GM23338 (cell line): ENCODE data around the gene KIAA1755.

Experiments
- CREB1 ChIP-seq: fragments of 250-450 bp; sonication (Bioruptor Pico); IDR thresholded peaks from 2 replicates; pipeline ENCODE4 v1.5.0; 2020; ENCODE audit warnings: low read depth, mild to moderate bottlenecking, moderate library complexity
- EZH2 ChIP-seq: fragments of 200-600 bp; sonication (generic); IDR thresholded peaks from one replicate; pipeline ENCODE4 v1.8.0; 2017; ENCODE audit warnings: antibody characterized with exemption, mild to moderate bottlenecking, low read depth; ENCODE audit not compliant: unreplicated experiment
- EZH2phosphoT487 ChIP-seq: fragments of 200-600 bp; sonication (generic); IDR thresholded peaks from one replicate; pipeline ENCODE4 v1.8.1; 2018; ENCODE audit warnings: antibody characterized with exemption; ENCODE audit not compliant: unreplicated experiment
- JUNB ChIP-seq: IDR thresholded peaks from one replicate; pipeline ENCODE4 v1.6.1; 2016; ENCODE audit warnings: antibody characterized with exemption; ENCODE audit not compliant: unreplicated experiment
- POLR2AphosphoS5 ChIP-seq: IDR thresholded peaks from 2 replicates; pipeline ENCODE4 v1.6.1; 2016; ENCODE audit warnings: antibody characterized with exemption, low read depth
- STAT1 ChIP-seq: IDR thresholded peaks from one replicate; pipeline ENCODE4 v1.6.1; 2016; ENCODE audit warnings: antibody characterized with exemption; ENCODE audit not compliant: unreplicated experiment
- ZNF114 ChIP-seq: fragments of 250-450 bp; sonication (Bioruptor Pico); IDR thresholded peaks from 2 replicates; pipeline ENCODE4 v1.5.0; 2020; ENCODE audit warnings: mild to moderate bottlenecking, moderate library complexity
- TF ChIP-seq, protein P1 (sequence below), 2 experiments: fragments of 200-600 bp in 1 of 2; sonication (generic) in 1 of 2; conservative IDR thresholded peaks; 2 replicates each; pipeline versions ENCODE4 v1.5.1 to v1.6.1; 2016 to 2017; ENCODE audit warnings: antibody characterized with exemption in 2 of 2, low read depth in 2 of 2, mild to moderate bottlenecking in 2 of 2, moderate library complexity in 1 of 2
- TF ChIP-seq, protein P2 (sequence below): IDR thresholded peaks from 2 replicates; pipeline ENCODE4 v1.6.1; 2016; ENCODE audit warnings: antibody characterized with exemption
- TF ChIP-seq, protein P3 (sequence below): IDR thresholded peaks from one replicate; pipeline ENCODE4 v1.6.1; 2018; ENCODE audit warnings: antibody characterized with exemption; ENCODE audit not compliant: unreplicated experiment

DNA sequence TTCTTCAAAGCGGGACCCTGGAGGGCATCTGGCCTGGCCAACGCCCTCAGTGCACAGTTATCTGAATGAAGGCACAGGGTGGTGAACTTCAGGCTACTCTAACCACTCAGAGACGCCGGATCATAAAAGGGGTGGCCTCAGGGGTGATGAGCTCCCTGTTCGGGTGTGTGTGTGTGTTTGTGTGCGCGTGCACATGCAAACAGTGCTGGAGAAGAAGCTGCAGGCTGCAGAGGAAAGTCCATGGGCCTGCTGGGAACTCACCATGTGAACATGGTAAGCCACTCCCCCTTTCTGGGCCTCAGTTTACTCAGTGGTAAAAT, 42.0 kb downstream of the KIAA1755 start:
- TF ChIP-seq, protein P1, sequence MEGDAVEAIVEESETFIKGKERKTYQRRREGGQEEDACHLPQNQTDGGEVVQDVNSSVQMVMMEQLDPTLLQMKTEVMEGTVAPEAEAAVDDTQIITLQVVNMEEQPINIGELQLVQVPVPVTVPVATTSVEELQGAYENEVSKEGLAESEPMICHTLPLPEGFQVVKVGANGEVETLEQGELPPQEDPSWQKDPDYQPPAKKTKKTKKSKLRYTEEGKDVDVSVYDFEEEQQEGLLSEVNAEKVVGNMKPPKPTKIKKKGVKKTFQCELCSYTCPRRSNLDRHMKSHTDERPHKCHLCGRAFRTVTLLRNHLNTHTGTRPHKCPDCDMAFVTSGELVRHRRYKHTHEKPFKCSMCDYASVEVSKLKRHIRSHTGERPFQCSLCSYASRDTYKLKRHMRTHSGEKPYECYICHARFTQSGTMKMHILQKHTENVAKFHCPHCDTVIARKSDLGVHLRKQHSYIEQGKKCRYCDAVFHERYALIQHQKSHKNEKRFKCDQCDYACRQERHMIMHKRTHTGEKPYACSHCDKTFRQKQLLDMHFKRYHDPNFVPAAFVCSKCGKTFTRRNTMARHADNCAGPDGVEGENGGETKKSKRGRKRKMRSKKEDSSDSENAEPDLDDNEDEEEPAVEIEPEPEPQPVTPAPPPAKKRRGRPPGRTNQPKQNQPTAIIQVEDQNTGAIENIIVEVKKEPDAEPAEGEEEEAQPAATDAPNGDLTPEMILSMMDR (conservative IDR thresholded peaks at IDR 0.05; ENCODE audit: low read depth in 2 of 2), result no peak
- TF ChIP-seq, protein P2, sequence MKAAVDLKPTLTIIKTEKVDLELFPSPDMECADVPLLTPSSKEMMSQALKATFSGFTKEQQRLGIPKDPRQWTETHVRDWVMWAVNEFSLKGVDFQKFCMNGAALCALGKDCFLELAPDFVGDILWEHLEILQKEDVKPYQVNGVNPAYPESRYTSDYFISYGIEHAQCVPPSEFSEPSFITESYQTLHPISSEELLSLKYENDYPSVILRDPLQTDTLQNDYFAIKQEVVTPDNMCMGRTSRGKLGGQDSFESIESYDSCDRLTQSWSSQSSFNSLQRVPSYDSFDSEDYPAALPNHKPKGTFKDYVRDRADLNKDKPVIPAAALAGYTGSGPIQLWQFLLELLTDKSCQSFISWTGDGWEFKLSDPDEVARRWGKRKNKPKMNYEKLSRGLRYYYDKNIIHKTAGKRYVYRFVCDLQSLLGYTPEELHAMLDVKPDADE, result no peak
- TF ChIP-seq EZH2 (no peak), EZH2phosphoT487 (no peak), POLR2AphosphoS5 (no peak), CREB1 (CRISPR knock-in tag) (no peak), STAT1 (no peak), JUNB (no peak), ZNF114 (CRISPR knock-in tag) (no peak)
- TF ChIP-seq, protein P3, sequence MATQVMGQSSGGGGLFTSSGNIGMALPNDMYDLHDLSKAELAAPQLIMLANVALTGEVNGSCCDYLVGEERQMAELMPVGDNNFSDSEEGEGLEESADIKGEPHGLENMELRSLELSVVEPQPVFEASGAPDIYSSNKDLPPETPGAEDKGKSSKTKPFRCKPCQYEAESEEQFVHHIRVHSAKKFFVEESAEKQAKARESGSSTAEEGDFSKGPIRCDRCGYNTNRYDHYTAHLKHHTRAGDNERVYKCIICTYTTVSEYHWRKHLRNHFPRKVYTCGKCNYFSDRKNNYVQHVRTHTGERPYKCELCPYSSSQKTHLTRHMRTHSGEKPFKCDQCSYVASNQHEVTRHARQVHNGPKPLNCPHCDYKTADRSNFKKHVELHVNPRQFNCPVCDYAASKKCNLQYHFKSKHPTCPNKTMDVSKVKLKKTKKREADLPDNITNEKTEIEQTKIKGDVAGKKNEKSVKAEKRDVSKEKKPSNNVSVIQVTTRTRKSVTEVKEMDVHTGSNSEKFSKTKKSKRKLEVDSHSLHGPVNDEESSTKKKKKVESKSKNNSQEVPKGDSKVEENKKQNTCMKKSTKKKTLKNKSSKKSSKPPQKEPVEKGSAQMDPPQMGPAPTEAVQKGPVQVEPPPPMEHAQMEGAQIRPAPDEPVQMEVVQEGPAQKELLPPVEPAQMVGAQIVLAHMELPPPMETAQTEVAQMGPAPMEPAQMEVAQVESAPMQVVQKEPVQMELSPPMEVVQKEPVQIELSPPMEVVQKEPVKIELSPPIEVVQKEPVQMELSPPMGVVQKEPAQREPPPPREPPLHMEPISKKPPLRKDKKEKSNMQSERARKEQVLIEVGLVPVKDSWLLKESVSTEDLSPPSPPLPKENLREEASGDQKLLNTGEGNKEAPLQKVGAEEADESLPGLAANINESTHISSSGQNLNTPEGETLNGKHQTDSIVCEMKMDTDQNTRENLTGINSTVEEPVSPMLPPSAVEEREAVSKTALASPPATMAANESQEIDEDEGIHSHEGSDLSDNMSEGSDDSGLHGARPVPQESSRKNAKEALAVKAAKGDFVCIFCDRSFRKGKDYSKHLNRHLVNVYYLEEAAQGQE, result no peak
